GM23248 (cell line): ENCODE data around the gene LRIG1. TPM values are rescaled to one million over a fixed set of nuclear protein-coding genes. Genes with fewer than 3 reads are reported as not detected.

Experiments
- DNase-seq: peaks from one replicate; pipeline ENCODE4 v3.0.0-alpha.2; 2015
- H2AFZ ChIP-seq: fragments of 200-600 bp; sonication (generic); 2 replicates; pipeline ENCODE4 v1.6.1; 2016; ENCODE audit warnings: antibody characterized with exemption
- H3F3A ChIP-seq: fragments of 200-600 bp; sonication (generic); 2 replicates; pipeline ENCODE4 v1.6.1; 2016; ENCODE audit warnings: mild to moderate bottlenecking, antibody characterized with exemption, mixed run types; ENCODE audit not compliant: insufficient read depth
- H3K27ac ChIP-seq: fragments of 200-600 bp; sonication (generic); 2 replicates; pipeline ENCODE4 v1.5.1; 2016; ENCODE audit warnings: mild to moderate bottlenecking
- H3K27me3 ChIP-seq: fragments of 200-600 bp; sonication (generic); replicated peaks from 2 replicates; pipeline ENCODE4 v1.6.1; 2016; ENCODE audit warnings: mild to moderate bottlenecking; ENCODE audit not compliant: insufficient read depth
- H3K36me3 ChIP-seq: fragments of 200-600 bp; sonication (generic); 2 replicates; pipeline ENCODE4 v1.6.1; 2016; ENCODE audit warnings: low read depth, mild to moderate bottlenecking
- H3K4me1 ChIP-seq: fragments of 200-600 bp; sonication (generic); 2 replicates; pipeline ENCODE4 v1.6.1; 2016; ENCODE audit warnings: mild to moderate bottlenecking; ENCODE audit not compliant: insufficient read depth
- H3K4me2 ChIP-seq: fragments of 200-600 bp; sonication (generic); one replicate; pipeline ENCODE4 v1.6.1; 2016; ENCODE audit warnings: mild to moderate bottlenecking; ENCODE audit not compliant: unreplicated experiment
- H3K4me3 ChIP-seq: fragments of 200-600 bp; sonication (generic); 2 replicates; pipeline ENCODE4 v1.5.1; 2016; ENCODE audit warnings: mild to moderate bottlenecking
- H3K79me2 ChIP-seq: fragments of 200-600 bp; sonication (generic); 2 replicates; pipeline ENCODE4 v1.6.1; 2016; ENCODE audit warnings: mild to moderate bottlenecking; ENCODE audit not compliant: insufficient read depth
- H3K9ac ChIP-seq: fragments of 200-600 bp; sonication (generic); 2 replicates; pipeline ENCODE4 v1.6.1; 2016; ENCODE audit warnings: mild to moderate bottlenecking
- H3K9me2 ChIP-seq: fragments of 200-600 bp; sonication (generic); 2 replicates; pipeline ENCODE4 v1.6.1; 2016; ENCODE audit warnings: mixed run types, mild to moderate bottlenecking, moderate library complexity; ENCODE audit not compliant: insufficient read depth
- H3K9me3 ChIP-seq: fragments of 200-600 bp; sonication (generic); one replicate; pipeline ENCODE4 v1.6.1; 2017; ENCODE audit warnings: low read depth
- H4K20me1 ChIP-seq: fragments of 200-600 bp; sonication (generic); 2 replicates; pipeline ENCODE4 v1.6.0; 2016; ENCODE audit not compliant: insufficient read depth
- EZH2 ChIP-seq: fragments of 200-600 bp; sonication (generic); IDR thresholded peaks from 2 replicates; pipeline ENCODE4 v1.6.1; 2018; ENCODE audit warnings: antibody characterized with exemption, mild to moderate bottlenecking; ENCODE audit not compliant: insufficient read depth, poor library complexity, severe bottlenecking
- EZH2phosphoT487 ChIP-seq: fragments of 200-600 bp; sonication (generic); IDR thresholded peaks from 2 replicates; pipeline ENCODE4 v1.6.1; 2018; ENCODE audit warnings: antibody characterized with exemption, moderate library complexity, mild to moderate bottlenecking, low read depth; ENCODE audit not compliant: insufficient read depth
- WGBS, 2 experiments: methylation state at CpG; one replicate each; pipeline ENCODE4 v1.1.6; 2015 to 2017; ENCODE audit warnings: low lambda C conversion rate in 2 of 2, low coverage in 1 of 2; ENCODE audit errors: missing lambda C conversion rate in 2 of 2; 5-methylcytosine and 5-hydroxymethylcytosine counted together
- in situ Hi-C: fragments of 300-500 bp; cut with MboI; formaldehyde crosslinking; loops from 2 replicates; pipeline ENCODE4 v1.15.0; 2020
- polyA plus RNA-seq: library from polyadenylated mRNA; unstranded; fragments of >200 nt; fragmentation: Nextera tagmentation; extraction: Ambion mirVana; gene quantifications from 2 replicates; pipeline ENCODE4 v1.2.1, GENCODE V29; 2016
- total RNA-seq: library from RNA; depleted of rRNA; stranded (reverse); fragments of >200 nt; shearing (Covaris generic); gene quantifications from 2 replicates; pipeline ENCODE4 v1.2.3, GENCODE V29; 2014

LRIG1 gene
- total and polyA plus RNA-seq, 2 experiments from 2014 or later = 3.1 to 6.5 TPM

DNA sequence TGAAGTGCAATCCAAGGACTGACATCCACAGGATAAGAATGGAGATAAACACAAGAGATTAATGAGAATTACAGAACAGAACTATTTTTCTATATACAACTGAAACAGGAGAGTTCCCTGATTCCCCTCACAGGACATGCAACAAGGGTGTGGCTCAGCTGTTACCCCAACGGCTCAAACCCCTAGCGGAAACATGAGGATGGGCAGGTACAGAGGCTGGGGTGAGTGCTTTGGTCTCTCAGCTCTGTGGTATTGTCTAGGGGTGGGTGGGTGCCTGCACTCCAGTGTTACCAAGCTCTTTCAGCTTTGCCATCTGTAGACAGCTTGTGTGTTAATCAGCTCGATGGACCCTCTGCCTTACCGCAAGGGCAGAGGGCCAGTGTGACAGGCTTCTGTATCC is 17.8 kb upstream of the LRIG1 start:
- no peak overlapping the region for H3K27ac ChIP-seq
- no peaks in the 10 kb centered on the region for H3K4me1 ChIP-seq
- H3F3A ChIP-seq = no peaks in the 10 kb centered on the region
- no peak overlapping the region for H3K4me3 ChIP-seq
- no peak for DNase-seq
- H3K79me2 ChIP-seq = no peaks in the 10 kb centered on the region
- no peaks in the 10 kb centered on the region for H3K9me3 ChIP-seq
- TF ChIP-seq EZH2 (no peak), EZH2phosphoT487 (no peak)
- H4K20me1 ChIP-seq = no peaks in the 10 kb centered on the region
- no peaks in the 10 kb centered on the region; the same call in 1 of the 2 replicates for H3K27me3 ChIP-seq
- 77 to 81% methylated on average over 4 of the region's 4 CpGs for WGBS, 2 experiments
- H3K4me2 ChIP-seq = no peak overlapping the region
- H3K9ac ChIP-seq = no peak overlapping the region
- H3K36me3 ChIP-seq = no peaks in the 10 kb centered on the region
- H2AFZ ChIP-seq = no peak overlapping the region
- in situ Hi-C loops = no loop called here
- no peaks in the 10 kb centered on the region for H3K9me2 ChIP-seq

DNA sequence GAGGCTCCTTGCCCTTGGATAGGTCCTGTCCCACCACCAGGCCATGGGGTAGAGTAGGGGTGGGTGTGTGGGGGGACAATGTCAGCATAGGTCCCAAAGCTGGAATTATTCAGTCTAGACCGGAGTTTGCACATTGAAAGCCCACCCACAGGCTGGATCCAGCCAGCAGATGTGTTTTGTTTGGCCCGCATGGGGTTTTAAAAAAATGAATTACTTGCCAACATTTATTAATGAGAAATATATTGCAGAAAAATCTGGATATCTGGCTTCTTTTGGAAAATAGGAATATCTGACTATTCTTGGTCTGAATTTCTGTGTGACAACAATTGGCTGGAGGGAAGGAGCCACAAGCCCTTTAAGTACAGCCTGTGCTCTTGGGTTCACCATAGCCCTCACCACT is 17.3 kb upstream of the LRIG1 start:
- no peaks in the 10 kb centered on the region for H3K36me3 ChIP-seq
- in situ Hi-C loops = no loop called here
- 54 to 67% methylated on average over 2 of the region's 2 CpGs for WGBS, 2 experiments
- no peaks in the 10 kb centered on the region for H3K9me2 ChIP-seq
- no peaks in the 10 kb centered on the region for H3K4me1 ChIP-seq
- no peaks in the 10 kb centered on the region for H3K79me2 ChIP-seq
- no peak overlapping the region for H2AFZ ChIP-seq
- no peak overlapping the region for H3K4me2 ChIP-seq
- H3K4me3 ChIP-seq = no peak overlapping the region
- no peak for TF ChIP-seq EZH2
- TF ChIP-seq EZH2phosphoT487 = no peak
- H3K27me3 ChIP-seq = no peaks in the 10 kb centered on the region; the same call in 1 of the 2 replicates
- no peak overlapping the region for H3K27ac ChIP-seq
- H3K9me3 ChIP-seq = no peaks in the 10 kb centered on the region
- H4K20me1 ChIP-seq = no peaks in the 10 kb centered on the region
- H3F3A ChIP-seq = no peaks in the 10 kb centered on the region
- no peak overlapping the region for H3K9ac ChIP-seq
- no peak for DNase-seq

DNA sequence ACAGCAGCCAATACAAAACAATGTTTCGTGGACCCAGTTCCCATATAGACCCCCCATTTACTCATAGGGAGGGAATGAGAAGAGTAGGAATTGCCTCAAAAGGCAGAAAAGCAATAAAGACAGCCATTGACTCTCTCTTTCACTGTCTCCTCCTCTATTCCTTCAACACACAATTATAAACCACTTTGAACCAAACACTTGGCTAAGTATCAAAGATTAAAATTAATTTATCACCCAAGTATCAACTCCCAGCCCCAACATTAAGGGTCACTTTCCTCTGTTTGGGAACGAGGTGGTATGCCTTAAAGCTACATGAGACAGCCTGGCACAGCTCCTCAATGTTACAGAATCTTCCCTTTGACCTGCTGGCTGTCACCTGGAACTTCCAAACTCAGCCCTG is 16.4 kb upstream of the LRIG1 start:
- no peaks in the 10 kb centered on the region for H4K20me1 ChIP-seq
- no peaks in the 10 kb centered on the region for H3K9me3 ChIP-seq
- H3K4me3 ChIP-seq = no peak overlapping the region
- H3K36me3 ChIP-seq = no peaks in the 10 kb centered on the region
- H3K27ac ChIP-seq = no peak overlapping the region
- in situ Hi-C loops = no loop called here
- no peak overlapping the region for H3K9ac ChIP-seq
- DNase-seq = no peak
- no peaks in the 10 kb centered on the region; the same call in 1 of the 2 replicates for H3K27me3 ChIP-seq
- H3K4me1 ChIP-seq = no peaks in the 10 kb centered on the region
- no peak for TF ChIP-seq EZH2phosphoT487
- no peak for TF ChIP-seq EZH2
- no peaks in the 10 kb centered on the region for H3K79me2 ChIP-seq
- H2AFZ ChIP-seq = no peak overlapping the region
- no peaks in the 10 kb centered on the region for H3F3A ChIP-seq
- WGBS, 2 experiments = 16 to 33% methylated on average over 2 of the region's 2 CpGs
- no peak overlapping the region for H3K4me2 ChIP-seq
- no peaks in the 10 kb centered on the region for H3K9me2 ChIP-seq

DNA sequence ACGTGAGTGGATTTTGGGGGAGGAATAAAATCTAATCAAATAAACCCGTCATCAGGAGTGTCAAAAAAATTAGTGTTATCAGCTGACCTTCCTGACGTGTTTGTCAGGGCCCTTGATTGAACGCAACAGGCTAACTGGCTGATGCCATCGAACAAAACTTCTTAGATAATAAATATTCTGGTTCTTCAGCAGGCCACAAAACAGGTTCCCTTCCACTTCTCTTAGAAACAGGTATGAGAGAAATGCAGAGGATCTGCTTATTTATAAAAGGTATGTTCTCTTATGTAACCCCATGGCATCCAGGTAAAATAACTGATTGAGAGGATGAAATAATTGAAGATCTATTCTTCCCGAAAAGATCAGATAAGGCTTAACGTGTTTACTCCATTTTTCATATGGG is 7.6 kb upstream of the LRIG1 start:
- Histone ChIP-seq H3K9me2 (no peaks in the 10 kb centered on the region), H3K36me3 (no peaks in the 10 kb centered on the region), H2AFZ (no peak overlapping the region), H3F3A (no peaks in the 10 kb centered on the region), H3K9me3 (no peaks in the 10 kb centered on the region), H3K4me2 (no peak overlapping the region), H3K9ac (no peak overlapping the region), H3K79me2 (no peaks in the 10 kb centered on the region), H3K27ac (no peak overlapping the region), H3K4me3 (no peak overlapping the region), H3K27me3 (peaks cover 11% of the 10 kb centered on the region; the same call in 1 of the 2 replicates), H3K4me1 (no peaks in the 10 kb centered on the region), H4K20me1 (no peaks in the 10 kb centered on the region)
- TF ChIP-seq EZH2 = no peak
- TF ChIP-seq EZH2phosphoT487 = no peak
- in situ Hi-C loops = no loop called here
- 53 to 59% methylated on average over 7 of the region's 7 CpGs for WGBS, 2 experiments
- DNase-seq = no peak
